ENCODE data around the gene TADA2A.
A peak's percentile ranks its signal among the peaks of the same experiment; 100 is the strongest.

Gene TADA2A

DNA sequence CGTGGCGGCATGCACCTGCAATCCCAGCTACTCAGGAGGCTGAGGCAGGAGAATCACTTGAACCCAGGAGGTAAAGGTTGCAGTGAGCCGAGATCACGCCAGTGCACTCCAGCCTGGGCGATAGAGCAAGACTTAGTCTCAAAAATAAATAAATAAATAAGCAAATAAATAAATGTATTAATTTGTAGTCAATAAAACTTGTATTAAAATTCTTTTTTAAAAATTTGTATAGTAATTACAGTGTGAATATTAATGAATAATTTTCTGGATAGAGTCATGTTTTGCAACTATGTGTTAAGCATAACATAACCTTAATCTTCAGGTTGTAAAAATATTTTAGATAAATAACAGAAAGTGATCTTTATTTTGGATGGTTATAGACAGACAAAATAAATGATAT, 55.8 kb downstream of the TADA2A start:
- Mint-ChIP-seq H3K4me1 (no peaks in the 10 kb centered on the region), H3K36me3 (ENCODE audit: low read depth) (peaks cover 49% of the 10 kb centered on the region), H3K27ac (no peak overlapping the region), H3K4me3 (no peak overlapping the region), H3K27me3 (ENCODE audit: low read depth, poor library complexity) (peaks cover 3% of the 10 kb centered on the region), H3K9me3 (no peaks in the 10 kb centered on the region)
- TF ChIP-seq, protein P1, sequence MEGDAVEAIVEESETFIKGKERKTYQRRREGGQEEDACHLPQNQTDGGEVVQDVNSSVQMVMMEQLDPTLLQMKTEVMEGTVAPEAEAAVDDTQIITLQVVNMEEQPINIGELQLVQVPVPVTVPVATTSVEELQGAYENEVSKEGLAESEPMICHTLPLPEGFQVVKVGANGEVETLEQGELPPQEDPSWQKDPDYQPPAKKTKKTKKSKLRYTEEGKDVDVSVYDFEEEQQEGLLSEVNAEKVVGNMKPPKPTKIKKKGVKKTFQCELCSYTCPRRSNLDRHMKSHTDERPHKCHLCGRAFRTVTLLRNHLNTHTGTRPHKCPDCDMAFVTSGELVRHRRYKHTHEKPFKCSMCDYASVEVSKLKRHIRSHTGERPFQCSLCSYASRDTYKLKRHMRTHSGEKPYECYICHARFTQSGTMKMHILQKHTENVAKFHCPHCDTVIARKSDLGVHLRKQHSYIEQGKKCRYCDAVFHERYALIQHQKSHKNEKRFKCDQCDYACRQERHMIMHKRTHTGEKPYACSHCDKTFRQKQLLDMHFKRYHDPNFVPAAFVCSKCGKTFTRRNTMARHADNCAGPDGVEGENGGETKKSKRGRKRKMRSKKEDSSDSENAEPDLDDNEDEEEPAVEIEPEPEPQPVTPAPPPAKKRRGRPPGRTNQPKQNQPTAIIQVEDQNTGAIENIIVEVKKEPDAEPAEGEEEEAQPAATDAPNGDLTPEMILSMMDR (IDR thresholded peaks at IDR 0.05) = no peak
- no peak for DNase-seq

DNA sequence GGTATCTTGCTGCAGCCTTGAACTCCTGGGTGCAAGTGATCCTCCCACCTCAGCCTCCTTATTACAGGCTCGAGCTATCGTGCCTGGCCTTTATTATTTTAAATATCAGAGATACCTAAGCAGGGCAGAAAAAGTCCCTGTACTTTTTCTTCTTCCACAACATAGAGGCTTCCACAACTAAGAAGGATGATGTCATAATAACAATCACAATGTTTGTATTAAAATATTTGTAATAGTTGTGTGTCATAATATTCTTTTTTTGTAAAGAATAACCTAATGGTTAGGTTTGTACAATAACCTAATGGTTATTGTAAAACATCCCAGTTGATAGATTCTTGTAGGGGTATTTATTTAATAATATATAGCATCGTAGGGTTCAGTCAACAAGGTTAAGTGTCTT, 56.4 kb downstream of the TADA2A start:
- H3K4me3 Mint-ChIP-seq = no peak overlapping the region
- peaks cover 44% of the 10 kb centered on the region for H3K36me3 Mint-ChIP-seq (ENCODE audit: low read depth)
- no peaks in the 10 kb centered on the region for H3K9me3 Mint-ChIP-seq

DNA sequence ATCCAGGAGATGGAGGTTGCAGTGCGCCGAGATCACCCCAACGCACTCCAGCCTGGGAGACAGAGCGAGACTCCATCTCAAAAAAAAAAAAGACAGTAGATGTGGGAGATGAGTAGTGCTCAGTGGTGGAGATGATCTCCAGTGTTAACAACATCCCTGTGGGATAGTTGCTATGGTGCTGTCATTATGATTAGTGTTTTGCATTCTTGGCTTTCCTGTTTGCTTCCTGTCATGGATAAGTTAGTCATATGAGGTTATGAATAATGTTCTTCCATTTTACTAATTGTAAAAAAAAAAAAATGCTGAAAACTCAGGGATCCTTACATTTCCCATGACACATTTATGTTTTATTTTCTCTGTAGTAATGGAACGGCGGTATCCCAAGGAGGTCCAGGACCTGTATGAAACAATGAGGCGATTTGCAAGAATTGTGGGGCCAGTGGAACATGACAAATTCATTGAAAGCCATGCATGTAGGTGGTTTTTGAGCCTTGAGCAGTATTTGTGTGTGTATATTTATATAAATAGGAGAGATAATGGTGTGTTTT, 58.5 kb downstream of the TADA2A start:
- Mint-ChIP-seq H3K27me3 (ENCODE audit: low read depth, poor library complexity) (peaks cover 3% of the 10 kb centered on the region), H3K36me3 (ENCODE audit: low read depth) (peaks cover 42% of the 10 kb centered on the region), H3K27ac (no peak overlapping the region), H3K4me3 (no peak overlapping the region), H3K4me1 (no peaks in the 10 kb centered on the region), H3K9me3 (no peaks in the 10 kb centered on the region)
- TF ChIP-seq, protein P1 (IDR thresholded peaks at IDR 0.05) = no peak
- no peak for DNase-seq

More for the DNA sequence above, 56.4 kb downstream of the TADA2A start:
- Mint-ChIP-seq H3K27ac (no peak overlapping the region), H3K27me3 (ENCODE audit: low read depth, poor library complexity) (peaks cover 3% of the 10 kb centered on the region), H3K4me1 (no peaks in the 10 kb centered on the region)
- DNase-seq = no peak
- TF ChIP-seq, protein P1 (IDR thresholded peaks at IDR 0.05) = no peak

DNA sequence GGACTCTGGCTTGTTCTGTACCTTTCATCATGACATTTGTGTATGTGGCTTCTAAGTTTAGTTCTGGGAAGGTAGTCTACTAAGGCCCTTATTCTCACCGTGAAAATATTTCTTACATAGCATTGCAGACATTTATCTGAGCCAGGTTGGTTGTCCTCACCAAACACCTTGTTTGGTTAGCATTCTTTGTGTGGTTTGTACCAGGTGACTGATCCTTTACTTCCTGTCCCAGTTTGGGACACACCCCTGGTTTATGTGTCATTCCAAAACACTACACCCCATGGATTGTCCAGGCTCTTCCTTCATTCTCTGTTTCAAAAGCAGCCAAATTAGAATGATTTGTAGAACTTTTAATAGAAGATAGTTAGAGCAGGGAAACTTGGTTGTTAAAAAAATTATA, 59.8 kb downstream of the TADA2A start:
- H3K4me3 Mint-ChIP-seq = no peak overlapping the region
- H3K36me3 Mint-ChIP-seq (ENCODE audit: low read depth) = peaks cover 55% of the 10 kb centered on the region
- no peak overlapping the region for H3K27ac Mint-ChIP-seq
- TF ChIP-seq, protein P1 (IDR thresholded peaks at IDR 0.05) = no peak
- no peak for DNase-seq
- peaks cover 3% of the 10 kb centered on the region for H3K27me3 Mint-ChIP-seq (ENCODE audit: low read depth, poor library complexity)
- H3K4me1 Mint-ChIP-seq = no peaks in the 10 kb centered on the region
- no peaks in the 10 kb centered on the region for H3K9me3 Mint-ChIP-seq

GRCh38 chr17:37470181-37470580, 63.5 kb downstream of the TADA2A start:
- H3K36me3 Mint-ChIP-seq (ENCODE audit: low read depth) = peaks cover 62% of the 10 kb centered on the region
- H3K4me3 Mint-ChIP-seq = no peak overlapping the region
- peak overlapping the region; percentile 62 for H3K27ac Mint-ChIP-seq
- no peaks in the 10 kb centered on the region for H3K9me3 Mint-ChIP-seq
- DNase-seq = no peak
- TF ChIP-seq, protein P1 (IDR thresholded peaks at IDR 0.05) = no peak
- no peaks in the 10 kb centered on the region for H3K4me1 Mint-ChIP-seq
- no peaks in the 10 kb centered on the region for H3K27me3 Mint-ChIP-seq (ENCODE audit: low read depth, poor library complexity)

DNA sequence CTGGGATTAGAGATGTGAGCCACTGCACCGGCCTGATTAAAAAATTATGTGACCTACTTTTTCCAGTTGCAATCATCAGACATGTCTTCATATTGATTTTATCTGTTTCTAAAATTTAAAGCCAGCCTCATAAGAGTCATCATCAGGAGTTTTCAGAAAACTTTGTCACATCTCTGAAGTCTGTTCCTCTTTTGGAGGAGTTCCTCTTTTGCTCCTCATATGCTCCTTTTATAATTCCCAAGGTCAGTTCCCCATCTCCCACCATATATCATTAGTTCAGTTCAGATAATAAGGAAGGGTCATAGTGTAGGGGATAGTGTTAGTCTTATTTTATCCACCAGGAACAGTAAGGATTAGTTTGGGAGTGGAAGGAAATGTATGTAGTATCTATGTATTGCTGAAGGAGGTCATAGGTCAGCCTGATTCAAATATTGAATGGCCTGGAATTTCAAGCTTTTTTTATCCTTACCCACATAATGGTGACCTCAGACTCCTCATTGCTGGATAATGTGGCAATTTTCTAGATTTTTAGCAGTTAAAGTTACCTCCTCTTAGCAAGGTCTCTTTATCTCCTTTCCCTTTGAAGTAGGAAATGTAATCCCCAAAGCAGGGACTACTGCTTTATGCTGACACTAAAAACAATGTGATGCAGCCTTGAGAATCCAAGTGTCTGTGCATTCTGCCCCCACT, 69.2 kb downstream of the TADA2A start:
- H3K4me3 Mint-ChIP-seq = no peak overlapping the region
- H3K27me3 Mint-ChIP-seq (ENCODE audit: low read depth, poor library complexity) = no peaks in the 10 kb centered on the region
- DNase-seq = no peak
- TF ChIP-seq, protein P1 (IDR thresholded peaks at IDR 0.05) = no peak
- no peaks in the 10 kb centered on the region for H3K9me3 Mint-ChIP-seq
- peaks cover 1% of the 10 kb centered on the region for H3K4me1 Mint-ChIP-seq
- H3K27ac Mint-ChIP-seq = no peak overlapping the region
- H3K36me3 Mint-ChIP-seq (ENCODE audit: low read depth) = peaks cover 62% of the 10 kb centered on the region
